IPS DF 6.9 (cell line): ENCODE results near the gene SIRT5.

Experiments used
- DNase-seq: peaks from one replicate; pipeline ENCODE4 v3.0.0-alpha.2; 2013; ENCODE audit warnings: low read depth, low spot score
- H3K27ac ChIP-seq: one replicate; pipeline ENCODE4 v1.5.1; 2013; ENCODE audit warnings: low read length, control low read depth
- H3K27me3 ChIP-seq: 2 replicates; pipeline ENCODE4 v1.6.1; 2013; ENCODE audit warnings: mild to moderate bottlenecking, low read length; ENCODE audit not compliant: control insufficient read depth, insufficient read depth
- H3K36me3 ChIP-seq: 2 replicates; pipeline ENCODE4 v1.6.1; 2013; ENCODE audit warnings: low read length; ENCODE audit not compliant: control insufficient read depth, insufficient read depth
- H3K4me1 ChIP-seq: 2 replicates; pipeline ENCODE4 v1.6.1; 2013; ENCODE audit warnings: low read length; ENCODE audit not compliant: control insufficient read depth, insufficient read depth
- H3K4me3 ChIP-seq: 2 replicates; pipeline ENCODE4 v1.5.1; 2013; ENCODE audit warnings: mild to moderate bottlenecking, low read length
- H3K9me3 ChIP-seq: 2 replicates; pipeline ENCODE4 v1.6.1; 2013; ENCODE audit warnings: low read length, inconsistent platforms; ENCODE audit not compliant: control insufficient read depth, insufficient read depth
- WGBS: extraction: QIAGEN DNeasy Blood & Tissue Kit; methylation state at CpG from one replicate; pipeline ENCODE4 v1.1.7; 2013; ENCODE audit warnings: mixed read lengths, missing lambda C conversion rate; ENCODE audit not compliant: insufficient read length, insufficient coverage; 5-methylcytosine and 5-hydroxymethylcytosine counted together

Gene SIRT5

DNA sequence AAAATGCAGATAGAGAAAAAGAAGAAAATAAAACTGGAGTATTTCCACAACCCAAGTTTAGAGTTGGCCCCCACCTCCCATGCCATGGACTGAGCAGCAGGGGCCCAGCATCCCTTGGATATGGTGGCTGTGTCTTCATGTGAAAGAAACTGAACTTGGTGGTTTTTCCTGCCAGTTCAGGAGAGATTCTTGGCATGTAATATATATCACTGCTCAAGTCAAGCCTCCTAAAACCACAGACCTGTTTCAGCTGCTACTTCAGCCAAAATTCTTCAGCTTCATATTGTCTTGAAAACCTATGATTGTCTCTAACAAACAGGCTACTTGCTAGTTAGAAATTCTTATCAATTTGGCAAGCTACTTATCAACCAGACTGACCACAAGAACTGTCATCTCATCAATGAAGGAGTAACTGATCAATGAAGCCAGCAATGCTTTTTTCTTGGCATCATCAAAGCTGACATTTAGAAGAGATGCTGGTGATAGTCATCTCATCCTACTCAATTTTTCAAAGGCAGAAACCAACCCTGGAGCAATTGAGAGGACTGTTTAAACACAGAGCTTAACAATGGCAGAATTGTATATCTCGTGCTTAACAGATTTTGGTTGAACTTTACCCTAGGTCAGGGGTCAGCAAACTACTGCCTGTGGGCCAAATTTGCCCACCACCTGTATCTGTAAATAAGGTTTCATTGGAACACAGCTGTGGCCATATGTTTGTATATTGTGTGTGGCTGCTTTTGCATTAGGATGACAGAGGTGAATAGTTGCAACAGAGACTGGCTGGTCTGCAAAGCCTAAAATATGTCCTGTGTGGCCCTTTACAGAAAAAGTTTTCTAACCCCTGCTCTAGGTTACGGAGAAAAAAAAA, 30.4 kb downstream of the SIRT5 start:
- Histone ChIP-seq H3K27ac (no peak overlapping the region), H3K4me1 (no peaks in the 10 kb centered on the region), H3K36me3 (no peaks in the 10 kb centered on the region; the same call in 1 of the 2 replicates), H3K27me3 (no peaks in the 10 kb centered on the region), H3K4me3 (no peak overlapping the region), H3K9me3 (no peaks in the 10 kb centered on the region)
- DNase-seq: no peak
- no CpG with 5 or more reads among the region's 2 CpGs for WGBS

DNA sequence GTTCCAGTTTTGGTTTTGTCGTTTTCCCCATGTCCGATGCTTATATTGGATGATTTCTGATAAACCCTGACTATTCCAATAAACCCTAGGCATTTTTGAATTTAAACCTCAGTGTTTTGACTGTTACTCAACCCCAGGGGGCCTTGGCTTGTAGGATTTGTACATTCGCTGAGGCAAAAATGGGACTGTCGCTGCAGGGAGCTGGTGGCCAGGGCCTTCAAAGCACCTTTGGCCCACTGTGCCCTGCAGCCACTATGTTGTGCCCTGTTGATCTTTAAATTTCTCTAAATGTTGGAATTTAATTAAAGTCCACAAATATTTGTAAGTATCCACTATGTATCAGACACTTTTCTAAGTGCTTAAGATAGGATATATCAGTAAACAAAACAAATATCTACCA, 31.2 kb downstream of the SIRT5 start:
- Histone ChIP-seq H3K27ac (no peak overlapping the region), H3K27me3 (no peaks in the 10 kb centered on the region), H3K4me1 (no peaks in the 10 kb centered on the region), H3K9me3 (no peaks in the 10 kb centered on the region), H3K36me3 (no peaks in the 10 kb centered on the region; the same call in 1 of the 2 replicates), H3K4me3 (no peak overlapping the region)
- no CpG with 5 or more reads among the region's 4 CpGs for WGBS
- DNase-seq: no peak

DNA sequence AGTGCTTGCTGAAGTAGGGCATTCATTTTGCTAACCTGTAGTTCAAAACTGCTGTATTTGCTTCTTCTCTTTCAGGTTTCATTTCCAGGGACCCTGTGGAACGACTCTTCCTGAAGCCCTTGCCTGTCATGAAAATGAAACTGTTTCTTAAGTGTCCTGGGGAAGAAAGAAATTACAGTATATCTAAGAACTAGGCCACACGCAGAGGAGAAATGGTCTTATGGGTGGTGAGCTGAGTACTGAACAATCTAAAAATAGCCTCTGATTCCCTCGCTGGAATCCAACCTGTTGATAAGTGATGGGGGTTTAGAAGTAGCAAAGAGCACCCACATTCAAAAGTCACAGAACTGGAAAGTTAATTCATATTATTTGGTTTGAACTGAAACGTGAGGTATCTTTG, 37.3 kb downstream of the SIRT5 start:
- Histone ChIP-seq H3K9me3 (no peaks in the 10 kb centered on the region), H3K4me1 (no peaks in the 10 kb centered on the region), H3K27ac (no peak overlapping the region), H3K36me3 (no peaks in the 10 kb centered on the region), H3K27me3 (no peaks in the 10 kb centered on the region), H3K4me3 (no peak overlapping the region)
- WGBS: 100% methylated on average over 1 of the region's 4 CpGs
- no peak for DNase-seq

DNA sequence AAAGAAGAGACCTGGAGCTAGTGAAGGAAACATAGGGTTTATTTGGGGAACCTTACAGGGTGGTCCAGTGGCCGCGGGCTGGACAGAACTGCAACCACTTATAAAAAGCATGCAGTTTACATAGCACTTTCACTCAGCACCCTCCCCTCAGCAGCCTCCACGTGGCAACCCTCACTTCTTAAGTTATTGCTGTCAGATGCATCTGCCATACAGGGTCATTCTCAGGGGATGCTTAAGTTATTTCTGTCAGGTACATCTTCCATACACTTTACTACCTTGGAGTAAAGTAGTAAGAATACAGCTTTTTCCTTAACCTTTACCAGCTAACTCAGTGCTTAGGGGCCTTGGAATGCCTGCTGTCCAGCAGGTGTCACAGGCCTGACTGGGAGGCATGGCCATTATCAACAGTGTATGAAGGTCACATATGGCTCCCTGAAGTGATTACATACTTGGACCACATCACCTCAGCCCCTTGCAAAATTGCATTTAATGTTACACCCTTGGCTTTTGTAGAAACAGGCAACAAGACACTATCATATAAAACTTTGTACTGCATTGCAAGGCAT, 38.7 kb downstream of the SIRT5 start:
- Histone ChIP-seq H3K9me3 (no peaks in the 10 kb centered on the region), H3K36me3 (peaks cover 4% of the 10 kb centered on the region; the same call in 1 of the 2 replicates), H3K4me3 (no peak overlapping the region), H3K4me1 (no peaks in the 10 kb centered on the region), H3K27ac (no peak overlapping the region), H3K27me3 (no peaks in the 10 kb centered on the region)
- WGBS: no CpG with 5 or more reads among the region's 3 CpGs
- no peak for DNase-seq

DNA sequence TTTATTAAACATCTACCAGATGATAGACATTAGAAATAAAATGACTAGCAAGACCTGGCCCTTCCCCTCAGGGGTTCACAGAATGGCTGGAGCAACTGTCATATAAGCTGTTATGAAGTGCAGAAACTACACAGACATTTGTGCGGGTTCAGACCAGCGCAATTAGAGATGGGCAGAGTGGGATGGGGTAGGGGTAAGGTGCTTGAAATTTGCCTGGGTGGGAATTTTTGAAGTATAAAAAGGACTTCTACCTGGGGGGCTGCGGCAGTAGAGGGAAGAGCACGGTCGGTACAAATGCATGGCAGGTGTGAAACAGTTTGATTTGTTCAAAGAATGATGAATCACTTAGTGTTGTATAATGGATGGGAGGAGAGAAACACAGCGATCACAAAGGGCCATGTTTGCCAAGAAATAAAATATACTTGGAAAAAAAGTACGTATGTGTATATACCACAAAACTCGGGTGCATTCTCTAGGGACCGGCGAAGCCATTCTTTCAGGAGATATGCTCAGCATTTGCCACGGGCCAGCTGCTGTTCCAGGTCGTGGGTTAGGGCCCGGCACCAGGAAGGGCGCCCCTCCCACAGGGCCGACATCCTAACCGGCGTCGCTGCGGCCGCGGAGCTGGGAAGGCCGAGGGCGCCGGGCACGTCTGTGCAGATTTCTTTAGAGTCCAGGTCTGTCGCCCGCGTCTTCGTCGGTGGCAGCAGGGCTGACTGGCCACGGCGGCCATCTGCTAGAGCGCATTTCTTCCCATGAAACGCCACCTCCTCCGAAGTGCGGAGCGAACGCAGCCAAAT, 39.9 kb downstream of the SIRT5 start:
- no peak overlapping the region for H3K27ac ChIP-seq
- DNase-seq: no peak
- no CpG with 5 or more reads among the region's 38 CpGs for whole genome bisulfite sequencing
- H3K4me3 ChIP-seq: peak overlapping the region; percentile 95
- H3K9me3 ChIP-seq: no peaks in the 10 kb centered on the region
- no peaks in the 10 kb centered on the region for H3K4me1 ChIP-seq
- H3K27me3 ChIP-seq: no peaks in the 10 kb centered on the region
- peaks cover 12% of the 10 kb centered on the region for H3K36me3 ChIP-seq

DNA sequence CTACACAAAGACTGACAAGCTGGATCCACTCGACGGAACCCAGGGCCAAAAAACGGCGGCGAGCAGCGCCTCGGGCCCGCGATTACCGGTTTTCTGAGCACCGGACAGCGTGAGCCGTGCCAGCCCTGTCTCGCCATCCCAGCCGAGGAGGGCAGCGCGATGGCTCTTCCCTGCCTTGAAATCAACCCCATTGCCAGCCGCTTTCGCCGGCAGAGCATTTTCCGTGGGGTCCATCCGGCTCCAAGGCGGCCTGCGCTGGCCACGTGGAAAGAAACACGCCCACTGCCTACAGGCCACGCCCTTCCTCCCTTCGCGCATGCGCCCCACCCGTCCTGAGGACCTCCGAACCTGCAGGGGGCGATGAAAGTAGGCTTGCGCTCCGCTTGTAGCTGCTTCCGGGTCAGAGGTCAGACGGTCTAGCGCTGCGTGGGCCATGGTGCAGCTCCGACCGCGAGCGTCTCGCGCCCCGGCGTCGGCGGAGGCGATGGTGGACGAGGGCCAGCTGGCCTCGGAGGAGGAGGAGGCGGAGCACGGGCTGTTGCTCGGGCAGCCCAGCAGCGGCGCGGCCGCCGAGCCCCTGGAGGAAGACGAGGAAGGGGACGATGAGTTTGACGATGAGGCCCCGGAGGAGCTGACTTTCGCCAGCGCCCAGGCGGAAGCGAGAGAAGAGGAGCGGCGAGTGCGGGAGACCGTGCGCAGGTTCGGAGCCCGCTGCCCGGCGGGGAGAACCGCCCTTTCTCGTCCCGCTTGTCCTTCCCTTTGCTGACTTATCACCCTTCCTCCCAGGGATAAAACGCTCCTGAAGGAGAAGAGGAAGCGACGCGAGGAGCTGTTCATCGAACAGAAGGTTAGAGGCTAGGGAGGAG, 40.8 kb downstream of the SIRT5 start, which contains the start of gene NOL7:
NOL7 (plus strand) TSS at position 410 of the 866 bp plus-strand sequence; CDS start at position 434, 24 bp downstream.
- no peaks in the 10 kb centered on the region for H3K9me3 ChIP-seq
- WGBS: no CpG with 5 or more reads among the region's 85 CpGs
- H3K4me3 ChIP-seq: peak within 1 kb of the TSS; percentile 95
- DNase-seq: peak; percentile 93
- H3K27ac ChIP-seq: no peak within 1 kb of the TSS
- no peaks in the 10 kb centered on the region for H3K27me3 ChIP-seq
- H3K36me3 ChIP-seq: peaks cover 12% of the 10 kb centered on the region
- no peaks in the 10 kb centered on the region for H3K4me1 ChIP-seq

DNA sequence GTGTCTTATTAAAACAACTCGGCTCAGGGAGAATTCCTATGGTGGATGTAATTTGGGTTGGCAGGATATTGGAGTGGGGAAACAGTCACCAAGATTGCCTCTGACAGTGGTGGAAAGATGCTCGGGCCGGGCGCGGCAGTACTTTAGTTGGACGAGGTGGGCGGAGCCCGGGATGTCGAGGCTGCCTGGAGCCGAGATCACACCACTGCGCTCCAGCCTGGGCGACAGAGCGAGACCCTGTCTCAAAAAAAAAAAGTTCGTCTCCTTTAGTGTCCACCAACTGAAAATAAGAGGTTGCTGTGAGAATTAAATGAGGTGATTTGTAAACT, 41.4 kb downstream of the SIRT5 start:
- Histone ChIP-seq H3K4me3 (peak overlapping the region; percentile 95), H3K27me3 (no peaks in the 10 kb centered on the region), H3K9me3 (no peaks in the 10 kb centered on the region), H3K4me1 (no peaks in the 10 kb centered on the region), H3K27ac (no peak overlapping the region), H3K36me3 (peaks cover 12% of the 10 kb centered on the region)
- DNase-seq: no peak
- WGBS: no CpG with 5 or more reads among the region's 14 CpGs

DNA sequence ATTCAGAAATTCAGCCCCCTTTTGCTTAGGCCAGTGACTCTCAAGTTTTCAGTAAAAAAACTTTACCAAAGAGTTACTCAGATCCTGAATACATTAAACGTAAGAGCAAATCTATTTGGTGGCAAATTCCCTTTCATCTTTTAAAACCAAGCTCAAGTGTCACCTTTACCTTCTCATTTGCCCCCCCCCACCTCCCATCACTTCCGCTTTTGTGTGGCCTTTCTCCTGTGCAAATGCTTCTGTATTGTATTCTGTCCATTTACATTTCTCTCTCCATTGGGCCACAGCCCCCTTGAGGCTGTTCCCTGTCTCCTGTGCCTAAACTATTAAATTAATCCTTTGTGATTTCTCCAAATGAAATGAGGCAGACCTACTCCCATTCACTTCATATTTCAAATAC, 42.7 kb downstream of the SIRT5 start:
- no peaks in the 10 kb centered on the region for H3K9me3 ChIP-seq
- H3K4me3 ChIP-seq: no peak overlapping the region
- H3K36me3 ChIP-seq: peaks cover 12% of the 10 kb centered on the region
- no peak overlapping the region for H3K27ac ChIP-seq
- no peaks in the 10 kb centered on the region for H3K4me1 ChIP-seq
- no peak for DNase-seq
- H3K27me3 ChIP-seq: no peaks in the 10 kb centered on the region
- no CpG with 5 or more reads among the region's 2 CpGs for whole genome bisulfite sequencing

DNA sequence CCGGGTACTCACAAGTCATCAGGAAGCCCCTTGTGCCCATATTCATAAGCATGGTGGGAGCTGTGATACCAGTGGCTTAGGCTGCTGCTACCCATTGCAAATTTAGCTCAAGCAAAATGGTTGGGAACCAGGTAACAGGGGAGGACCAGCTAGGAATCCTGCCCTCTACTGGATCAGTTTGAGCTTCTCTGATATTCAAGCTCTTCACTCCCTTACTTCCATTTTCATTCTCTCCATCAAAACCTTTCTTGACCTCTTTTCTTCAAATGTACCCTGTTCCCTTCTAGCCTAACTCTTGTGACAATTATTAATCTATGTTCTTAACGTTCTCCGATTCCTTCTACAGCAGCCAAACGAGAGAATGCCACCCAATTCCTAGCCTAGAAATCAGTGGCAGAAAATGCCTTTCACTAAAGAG, 50.5 kb downstream of the SIRT5 start:
- Histone ChIP-seq H3K9me3 (no peaks in the 10 kb centered on the region), H3K4me1 (no peaks in the 10 kb centered on the region), H3K36me3 (no peaks in the 10 kb centered on the region; the same call in 1 of the 2 replicates), H3K4me3 (no peak overlapping the region), H3K27me3 (no peaks in the 10 kb centered on the region), H3K27ac (no peak overlapping the region)
- no CpG with 5 or more reads among the region's 4 CpGs for WGBS
- DNase-seq: no peak
